Upper lobe of left lung (tissue), 6 donors: ENCODE measurements around the gene ADARB1. TPM values are rescaled to one million over a fixed set of nuclear protein-coding genes. Genes with fewer than 3 reads are reported as not detected.

Experiments
- ATAC-seq, 2 donors: fragments of 200-7000 bp; cut with Tn5 transposase; one replicate each; pipeline ENCODE4 v1.9.1; 2022; ENCODE audit warnings: mild to moderate bottlenecking in 2 of 2, moderate library complexity in 2 of 2; ENCODE audit not compliant: low FRiP score in 2 of 2
- DNase-seq, 2 donors: peaks; one replicate each; pipeline ENCODE4 v3.0.0-alpha.2; 2019 to 2020
- H3K27ac ChIP-seq, 4 donors: fragments of 200-600 bp; sonication (generic); one replicate each; pipeline ENCODE4 v1.5.1; 2016 to 2019
- H3K27me3 ChIP-seq, 4 donors: fragments of 200-600 bp; sonication (generic); one replicate each; pipeline ENCODE4 v1.5.1; 2017 to 2019
- H3K36me3 ChIP-seq, 4 donors: fragments of 200-600 bp; sonication (generic); one replicate each; pipeline ENCODE4 v1.5.1; 2016 to 2019
- H3K4me1 ChIP-seq, 4 donors: fragments of 200-600 bp; sonication (generic); one replicate each; pipeline ENCODE4 v1.5.1; 2018 to 2019
- H3K4me3 ChIP-seq, 4 donors: fragments of 200-600 bp; sonication (generic); one replicate each; pipeline ENCODE4 v1.5.1; 2017 to 2019; ENCODE audit warnings: mild to moderate bottlenecking in 2 of 4, moderate library complexity in 1 of 4
- H3K9me3 ChIP-seq, 4 donors: fragments of 200-600 bp; sonication (generic); one replicate each; pipeline ENCODE4 v1.5.1; 2018 to 2019
- CTCF ChIP-seq, 6 experiments: fragments of 450-650 bp in 4 of 6; fragments of 200-600 bp in 2 of 6; sonication (generic) in 2 of 6; IDR thresholded peaks; one replicate each; pipeline ENCODE4 v1.5.1; 2016 to 2019; ENCODE audit warnings: antibody characterized with exemption in 6 of 6
- EP300 ChIP-seq, 4 donors: sonication (generic); formaldehyde crosslinking; IDR thresholded peaks; one replicate each; pipeline ENCODE4 v1.5.1; 2017; ENCODE audit warnings: antibody characterized with exemption in 4 of 4, control low read depth in 2 of 4
- POLR2A ChIP-seq, 4 donors: fragments of 450-650 bp; IDR thresholded peaks; one replicate each; pipeline ENCODE4 v1.5.1; 2016 to 2017; ENCODE audit warnings: antibody characterized with exemption in 4 of 4, mild to moderate bottlenecking in 2 of 4
- POLR2AphosphoS5 ChIP-seq, 2 donors: sonication (generic); formaldehyde crosslinking; IDR thresholded peaks; one replicate each; pipeline ENCODE4 v1.5.1; 2017; ENCODE audit warnings: antibody characterized with exemption in 2 of 2
- WGBS, 2 donors: methylation state at CpG; one replicate each; pipeline ENCODE4 v1.1.5; 2017 to 2018; 5-methylcytosine and 5-hydroxymethylcytosine counted together
- total RNA-seq, 6 donors: library from RNA; depleted of rRNA in 4 of 6; stranded (reverse); fragments of >200 nt in 4 of 6; gene quantifications; one replicate each; pipeline versions ENCODE4 v1.1.0 to v1.2.1, GENCODE V29; 2016 to 2021
- donor health status: DM: no; HTN: no; CAD: no; lungs with moderate emphysema.
- donor health status: DM: no; HTN: yes; CAD: no; lungs with severe emphysema.

The ADARB1 gene
- total RNA-seq, 6 donors from 2014 or later = 26.5 to 94.3 (median 42.4) TPM

DNA sequence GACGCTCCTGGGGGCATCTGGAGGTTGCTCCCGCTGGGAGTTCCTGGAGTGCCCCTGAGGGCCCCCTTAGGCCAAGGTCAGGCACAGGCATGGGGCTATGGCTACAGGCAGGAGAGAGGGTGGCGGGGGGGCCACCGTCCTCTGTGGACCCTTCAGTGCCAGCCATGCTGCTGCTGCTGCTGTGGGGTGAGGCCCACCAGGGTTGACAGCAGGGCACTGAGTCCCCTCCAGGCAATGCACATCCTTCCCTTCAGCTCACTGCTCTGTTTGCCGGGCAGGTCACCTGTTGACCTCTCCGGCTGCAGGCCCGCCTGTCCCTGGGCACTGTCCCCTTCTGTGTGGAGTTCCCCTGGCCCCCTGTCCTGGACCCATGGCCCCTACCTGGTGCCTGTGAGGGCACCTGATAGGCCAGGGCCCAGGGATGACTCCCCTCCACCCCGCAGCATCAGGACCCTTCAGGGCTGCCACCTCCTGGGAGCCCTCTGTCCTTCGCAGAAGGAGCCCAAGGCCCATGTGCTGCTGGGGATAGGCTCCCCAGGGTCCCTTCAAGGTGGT lies 34.1 kb upstream of the ADARB1 start:
- Histone ChIP-seq H3K36me3 (no peaks in the 10 kb centered on the region), H3K27me3 (no peaks in the 10 kb centered on the region), H3K9me3 (peaks cover 0 to 12% (median 4%) of the 10 kb centered on the region in 4 donors), H3K27ac (peak overlapping the region; percentile 57 to 87 (median 70)), H3K4me3 (no peak overlapping the region), H3K4me1 (peaks cover 14 to 19% (median 16%) of the 10 kb centered on the region in 4 donors)
- DNase-seq = no peak
- WGBS, 2 donors = 97 to 98% methylated on average over 6 to 8 of the region's 9 CpGs
- TF ChIP-seq POLR2AphosphoS5 (IDR thresholded peaks at IDR 0.05) (no peak), EP300 (IDR thresholded peaks at IDR 0.05) (no peak), CTCF (IDR thresholded peaks at IDR 0.05) (no peak), POLR2A (IDR thresholded peaks at IDR 0.05) (no peak)
- peak in 1 of 2 donors; percentile 24 for ATAC-seq

DNA sequence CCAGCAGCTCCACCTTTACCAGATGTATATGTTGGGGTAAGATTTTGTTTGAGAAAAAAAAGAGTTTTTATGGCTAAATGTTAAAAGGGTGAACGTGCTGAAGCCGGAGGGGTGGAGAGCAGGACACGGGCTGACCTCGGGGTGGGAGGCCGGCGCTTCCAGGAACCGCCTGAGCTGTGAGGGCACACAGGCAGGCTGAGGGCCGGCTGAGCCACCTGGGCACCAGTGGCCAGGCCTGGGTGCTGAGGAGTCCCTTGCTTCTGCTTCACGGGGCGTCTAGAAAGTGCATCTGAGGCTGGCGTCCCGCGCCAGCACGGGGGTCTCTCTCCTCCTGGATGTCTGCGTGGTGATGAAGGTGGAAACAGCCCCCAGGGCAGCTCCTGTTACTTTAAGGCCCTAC lies 33.6 kb upstream of the ADARB1 start:
- DNase-seq = peak in 1 of 2 donors; percentile 76
- no peak overlapping the region for H3K4me3 ChIP-seq
- H3K27me3 ChIP-seq = no peaks in the 10 kb centered on the region
- H3K36me3 ChIP-seq = no peaks in the 10 kb centered on the region
- peak overlapping the region; percentile 57 to 87 (median 70) for H3K27ac ChIP-seq
- no peak for ATAC-seq
- peaks cover 0 to 12% (median 4%) of the 10 kb centered on the region in 4 donors for H3K9me3 ChIP-seq
- no peak for TF ChIP-seq CTCF (IDR thresholded peaks at IDR 0.05)
- no peak for TF ChIP-seq EP300 (IDR thresholded peaks at IDR 0.05)
- TF ChIP-seq POLR2AphosphoS5 (IDR thresholded peaks at IDR 0.05) = no peak
- TF ChIP-seq POLR2A (IDR thresholded peaks at IDR 0.05) = no peak
- peaks cover 14 to 19% (median 16%) of the 10 kb centered on the region in 4 donors for H3K4me1 ChIP-seq
- 85 to 86% methylated on average over 15 of the region's 15 CpGs for WGBS, 2 donors

GRCh38 chr21:45041351-45041805 lies 33.0 kb upstream of the ADARB1 start:
- peak overlapping the region in 1 of 4 donors; percentile 4 for H3K4me3 ChIP-seq
- WGBS, 2 donors = 36 to 40% methylated on average over 12 to 16 of the region's 16 CpGs
- H3K4me1 ChIP-seq = peaks cover 14 to 19% (median 16%) of the 10 kb centered on the region in 4 donors
- no peaks in the 10 kb centered on the region for H3K36me3 ChIP-seq
- H3K27ac ChIP-seq = peak overlapping the region; percentile 57 to 87 (median 70)
- H3K9me3 ChIP-seq = peaks cover 0 to 9% (median 3%) of the 10 kb centered on the region in 4 donors
- peak; percentile 77 to 80 for DNase-seq
- H3K27me3 ChIP-seq = no peaks in the 10 kb centered on the region
- peak in 2 of 4 donors; percentile 28 to 52 for TF ChIP-seq EP300 (IDR thresholded peaks at IDR 0.05)
- peak in 1 of 4 donors; percentile 60 for TF ChIP-seq POLR2A (IDR thresholded peaks at IDR 0.05)
- peak; percentile 78 to 79 for TF ChIP-seq POLR2AphosphoS5 (IDR thresholded peaks at IDR 0.05)
- no peak for TF ChIP-seq CTCF (IDR thresholded peaks at IDR 0.05)
- peak; percentile 76 to 90 for ATAC-seq

GRCh38 chr21:45041984-45042663 lies 32.3 kb upstream of the ADARB1 start:
- Histone ChIP-seq H3K4me3 (peak overlapping the region in 1 of 4 donors; percentile 4), H3K9me3 (peaks cover 0 to 3% (median under 1%) of the 10 kb centered on the region in 4 donors), H3K36me3 (no peaks in the 10 kb centered on the region), H3K4me1 (peaks cover 14 to 19% (median 16%) of the 10 kb centered on the region in 4 donors), H3K27me3 (no peaks in the 10 kb centered on the region), H3K27ac (peak overlapping the region in 3 of 4 donors; percentile 41 to 87 (median 79))
- WGBS, 2 donors = 85 to 91% methylated on average over 7 of the region's 7 CpGs
- no peak for TF ChIP-seq EP300 (IDR thresholded peaks at IDR 0.05)
- TF ChIP-seq POLR2A (IDR thresholded peaks at IDR 0.05) = no peak
- TF ChIP-seq CTCF (IDR thresholded peaks at IDR 0.05) = no peak
- ATAC-seq (no peak), DNase-seq (peak in 1 of 2 donors; percentile 5)
